Measurements from ENCODE around the gene MAP3K5. TPM values are rescaled to one million over a fixed set of nuclear protein-coding genes. Genes with fewer than 3 reads are reported as not detected.

The MAP3K5 gene
- total RNA-seq, 1 donor from 2014 or later = 2.2 TPM

DNA sequence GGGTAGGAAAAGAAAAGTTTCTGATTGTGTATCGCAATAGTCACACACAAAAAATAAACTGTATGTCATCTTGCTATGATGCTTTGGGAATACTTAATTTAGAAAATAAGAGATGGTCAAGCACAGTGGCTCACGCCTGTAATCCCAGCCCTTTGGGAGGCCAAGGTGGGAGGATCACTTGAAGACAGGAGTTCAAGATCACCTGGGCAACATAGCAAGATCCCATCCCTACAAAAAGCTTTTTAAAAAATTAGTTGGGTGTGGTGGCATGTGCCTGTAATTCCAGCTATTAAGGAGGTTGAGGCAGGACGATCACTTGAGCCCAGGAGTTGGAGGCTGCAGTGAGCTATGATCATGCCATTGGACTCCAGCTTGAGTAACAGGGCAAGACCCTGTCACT, 269.6 kb downstream of the MAP3K5 start:
- DNase-seq (ENCODE audit: low read depth in 2 of 2) = no peak

GRCh38 chr6:136521911-136522310, 270.4 kb downstream of the MAP3K5 start:
- no peak for DNase-seq (ENCODE audit: low read depth in 2 of 2)

DNA sequence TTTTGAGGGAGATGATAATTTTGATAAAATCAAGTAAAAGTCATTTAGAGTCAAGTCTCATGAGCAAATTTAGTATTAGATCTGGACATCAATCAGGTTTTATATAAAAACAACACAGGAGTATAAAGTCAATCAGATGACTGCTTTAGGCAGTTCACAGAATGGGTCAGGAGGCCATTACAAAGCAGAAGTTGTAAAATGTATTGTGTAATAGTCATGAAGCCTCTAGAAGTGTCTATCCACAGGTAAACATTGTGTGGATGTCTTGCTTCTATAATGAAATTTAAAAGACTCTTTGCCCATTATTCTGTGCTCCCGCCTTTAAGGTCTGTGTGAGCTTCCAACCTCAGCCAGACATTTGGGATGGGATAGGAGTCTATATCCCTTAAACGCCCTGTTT, 270.9 kb downstream of the MAP3K5 start:
- no peak for DNase-seq (ENCODE audit: low read depth in 2 of 2)

GRCh38 chr6:136520517-136520916, 271.8 kb downstream of the MAP3K5 start:
- no peak for DNase-seq (ENCODE audit: low read depth in 2 of 2)

- DNase-seq (ENCODE audit: low read depth in 2 of 2) = no peak
Measured at GRCh38 chr6:136517582-136517981, 274.7 kb downstream of the MAP3K5 start.

DNA sequence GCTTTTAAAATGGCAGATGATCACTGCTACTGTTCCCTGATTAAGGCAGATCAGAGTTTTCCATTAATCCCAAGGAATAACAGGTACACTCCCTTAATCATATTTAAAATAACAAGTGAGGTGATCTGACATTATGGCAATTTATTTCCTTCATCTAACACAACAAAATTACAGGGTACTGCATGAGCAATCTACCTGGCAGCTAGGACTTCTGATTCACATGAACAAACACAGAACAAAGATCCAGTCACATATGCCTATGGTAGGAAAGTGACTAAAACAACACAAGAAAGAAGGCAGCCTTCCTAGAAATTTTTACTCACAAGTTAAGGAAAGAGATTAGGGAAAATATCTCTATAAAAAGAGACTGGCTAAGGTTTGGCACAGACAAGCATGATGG, 275.3 kb downstream of the MAP3K5 start:
- no peak for DNase-seq (ENCODE audit: low read depth in 2 of 2)

GRCh38 chr6:136514591-136514990, 277.7 kb downstream of the MAP3K5 start:
- DNase-seq (ENCODE audit: low read depth in 2 of 2) = no peak

DNA sequence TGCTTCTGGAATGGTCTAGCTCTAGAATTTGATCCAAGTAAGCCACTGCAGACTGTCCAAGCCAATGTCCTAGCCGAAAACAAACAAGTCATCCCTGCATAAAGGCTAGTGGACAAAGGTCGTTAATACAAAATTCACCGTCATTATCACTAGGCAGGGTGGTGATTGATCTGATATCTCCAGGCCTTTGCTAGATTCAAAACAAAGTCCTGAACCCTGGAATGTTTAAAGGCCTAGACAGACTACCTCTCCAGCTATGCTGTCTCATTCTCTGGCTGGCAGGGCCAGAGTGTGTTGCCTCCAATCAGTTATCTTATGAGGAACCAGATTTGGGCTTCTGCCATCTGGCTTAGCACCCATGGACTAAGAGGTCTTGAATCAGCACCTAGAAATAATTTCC, 280.4 kb downstream of the MAP3K5 start:
- no peak for DNase-seq (ENCODE audit: low read depth in 2 of 2)

DNA sequence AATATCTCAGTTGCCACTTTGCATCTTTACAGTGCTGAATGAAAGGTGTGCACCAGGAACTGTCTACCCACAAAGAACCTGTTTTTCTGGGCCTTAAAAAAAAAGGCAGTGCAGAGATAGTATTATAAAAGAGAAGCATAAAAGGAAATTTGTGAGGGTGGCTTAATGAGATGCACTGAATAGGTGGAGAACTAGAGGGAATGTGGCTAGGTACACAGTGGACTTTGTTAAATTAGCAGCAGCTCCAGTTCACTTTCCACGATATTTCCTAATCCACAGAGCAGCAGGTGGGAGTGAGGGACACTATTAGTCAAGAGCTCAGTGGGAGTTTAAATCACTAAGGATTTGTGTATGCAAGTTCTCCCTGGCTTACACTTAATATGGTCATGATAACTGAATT, 280.9 kb downstream of the MAP3K5 start:
- no peak for DNase-seq (ENCODE audit: low read depth in 2 of 2)

DNA sequence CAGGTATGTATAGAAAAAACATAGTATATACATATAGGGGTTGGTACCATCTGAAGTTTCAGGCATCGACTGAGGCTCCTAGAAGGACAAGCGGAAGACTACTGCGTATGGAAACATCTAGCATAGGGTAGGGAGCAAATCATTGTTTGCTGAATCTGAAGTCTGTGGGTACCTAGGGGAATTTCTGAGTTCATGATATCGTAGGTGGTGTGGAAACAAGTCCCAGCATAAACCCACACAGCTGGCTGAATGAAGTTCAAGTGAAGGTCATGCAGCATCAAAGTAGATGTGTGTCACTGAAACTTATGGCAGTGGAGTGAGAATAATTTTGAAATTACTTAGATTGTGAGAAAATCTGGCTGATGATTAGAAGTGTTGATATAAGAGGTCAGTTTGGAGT, 281.5 kb downstream of the MAP3K5 start:
- DNase-seq (ENCODE audit: low read depth in 2 of 2) = no peak

- no peak for DNase-seq (ENCODE audit: low read depth in 2 of 2)
Measured at GRCh38 chr6:136510299-136510698, 282.0 kb downstream of the MAP3K5 start.

GRCh38 chr6:136508725-136509392, 283.4 kb downstream of the MAP3K5 start:
- no peak for DNase-seq (ENCODE audit: low read depth in 2 of 2)

Other genes with a start within 250 kb of the MAP3K5 start
- gene MAP7, start 242.1 kb downstream of the MAP3K5 start, total RNA-seq = 0.40 and 0.44 TPM in 2 replicates
- gene PEX7, start 30.1 kb upstream of the MAP3K5 start, total RNA-seq = 5.0 and 5.4 TPM in 2 replicates
- not detected in 2 replicates for gene SLC35D3, start 129.8 kb upstream of the MAP3K5 start, total RNA-seq